ENCODE results near the gene KRTAP4-2.

Gene KRTAP4-2

DNA sequence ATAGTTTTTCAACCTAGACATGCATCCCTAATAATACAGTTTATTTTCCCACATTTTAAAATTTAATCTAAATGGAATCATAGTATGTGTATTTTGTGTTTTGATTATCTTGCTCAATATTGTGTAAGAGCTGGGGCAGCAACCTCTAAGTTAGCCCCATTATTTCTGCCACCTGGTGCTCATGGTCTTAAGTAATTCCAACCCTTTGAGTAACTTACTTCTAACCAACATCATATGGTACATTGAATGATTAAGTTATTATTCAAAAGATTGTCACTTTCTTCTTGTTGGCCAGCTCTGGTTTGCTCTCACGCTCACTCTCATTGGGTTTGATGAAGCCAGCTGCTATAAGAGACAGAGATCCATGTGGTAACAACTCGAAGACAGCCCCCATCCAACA lies 6.1 kb downstream of the KRTAP4-2 start:
- Histone ChIP-seq H3K36me3 (ENCODE audit: insufficient read depth, low read length) (no peaks in the 10 kb centered on the region), H3K9ac (ENCODE audit: low read length) (no peak overlapping the region), H3K4me2 (ENCODE audit: low read length) (no peak overlapping the region), H3K27ac (ENCODE audit: low read depth, low read length, poor library complexity, severe bottlenecking) (no peak overlapping the region), H3K9me2 (ENCODE audit: low read depth, low read length) (no peaks in the 10 kb centered on the region), H3K4me3 (ENCODE audit: low read depth, low read length, poor library complexity, severe bottlenecking) (no peak overlapping the region), H3K27me3 (ENCODE audit: insufficient read depth, low read length) (no peaks in the 10 kb centered on the region), H2AFZ (ENCODE audit: low read length) (no peak overlapping the region), H4K20me1 (ENCODE audit: insufficient read depth, low read length) (no peaks in the 10 kb centered on the region), H3K79me2 (ENCODE audit: insufficient read depth, low read length) (no peaks in the 10 kb centered on the region), H3K9me3 (ENCODE audit: low read length) (no peaks in the 10 kb centered on the region), H3F3A (ENCODE audit: insufficient read depth, low read length) (no peaks in the 10 kb centered on the region), H3K4me1 (ENCODE audit: insufficient read depth, low read length, severe bottlenecking) (no peaks in the 10 kb centered on the region)
- no peak for TF ChIP-seq EZH2 (IDR thresholded peaks at IDR 0.05; ENCODE audit: borderline replicate concordance, low read length)
- TF ChIP-seq, protein P1, sequence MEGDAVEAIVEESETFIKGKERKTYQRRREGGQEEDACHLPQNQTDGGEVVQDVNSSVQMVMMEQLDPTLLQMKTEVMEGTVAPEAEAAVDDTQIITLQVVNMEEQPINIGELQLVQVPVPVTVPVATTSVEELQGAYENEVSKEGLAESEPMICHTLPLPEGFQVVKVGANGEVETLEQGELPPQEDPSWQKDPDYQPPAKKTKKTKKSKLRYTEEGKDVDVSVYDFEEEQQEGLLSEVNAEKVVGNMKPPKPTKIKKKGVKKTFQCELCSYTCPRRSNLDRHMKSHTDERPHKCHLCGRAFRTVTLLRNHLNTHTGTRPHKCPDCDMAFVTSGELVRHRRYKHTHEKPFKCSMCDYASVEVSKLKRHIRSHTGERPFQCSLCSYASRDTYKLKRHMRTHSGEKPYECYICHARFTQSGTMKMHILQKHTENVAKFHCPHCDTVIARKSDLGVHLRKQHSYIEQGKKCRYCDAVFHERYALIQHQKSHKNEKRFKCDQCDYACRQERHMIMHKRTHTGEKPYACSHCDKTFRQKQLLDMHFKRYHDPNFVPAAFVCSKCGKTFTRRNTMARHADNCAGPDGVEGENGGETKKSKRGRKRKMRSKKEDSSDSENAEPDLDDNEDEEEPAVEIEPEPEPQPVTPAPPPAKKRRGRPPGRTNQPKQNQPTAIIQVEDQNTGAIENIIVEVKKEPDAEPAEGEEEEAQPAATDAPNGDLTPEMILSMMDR (IDR thresholded peaks at IDR 0.05; ENCODE audit: low read length): no peak

DNA sequence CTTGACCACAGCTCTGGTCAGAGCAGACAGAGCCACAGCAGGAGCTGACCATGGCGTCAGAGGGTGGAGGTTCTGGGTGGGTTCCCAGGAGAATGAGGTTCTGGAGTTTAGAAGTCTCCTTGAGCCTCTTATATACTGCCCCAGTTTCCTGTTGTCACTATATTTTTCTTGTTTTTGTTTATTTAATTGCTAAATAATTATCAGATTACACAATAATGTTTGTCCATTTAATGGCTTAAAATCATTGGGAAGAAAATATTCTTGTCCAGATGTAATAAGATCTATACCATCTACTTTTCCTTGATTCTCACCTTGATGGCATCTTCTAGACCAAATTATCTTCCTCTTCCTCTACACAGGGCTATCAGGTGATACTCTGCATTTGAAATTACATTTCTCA lies 9.9 kb downstream of the KRTAP4-2 start, which contains the start of gene KRTAP4-3:
Gene KRTAP4-3, minus strand, starts transcription at position 101 of the 400 bp plus-strand sequence. Its CDS starts 49 bp downstream, at position 52.
- H4K20me1 ChIP-seq (ENCODE audit: insufficient read depth, low read length): no peaks in the 10 kb centered on the region
- H3K4me1 ChIP-seq (ENCODE audit: insufficient read depth, low read length, severe bottlenecking): no peaks in the 10 kb centered on the region
- no peaks in the 10 kb centered on the region for H3F3A ChIP-seq (ENCODE audit: insufficient read depth, low read length)
- no peak within 1 kb of the TSS for H3K9ac ChIP-seq (ENCODE audit: low read length)
- no peaks in the 10 kb centered on the region for H3K36me3 ChIP-seq (ENCODE audit: insufficient read depth, low read length)
- no peaks in the 10 kb centered on the region for H3K9me2 ChIP-seq (ENCODE audit: low read depth, low read length)
- no peak within 1 kb of the TSS for H3K4me2 ChIP-seq (ENCODE audit: low read length)
- no peak within 1 kb of the TSS for H3K27ac ChIP-seq (ENCODE audit: low read depth, low read length, poor library complexity, severe bottlenecking)
- H3K79me2 ChIP-seq (ENCODE audit: insufficient read depth, low read length): no peaks in the 10 kb centered on the region
- H3K9me3 ChIP-seq (ENCODE audit: low read length): no peaks in the 10 kb centered on the region
- no peak within 1 kb of the TSS for H3K4me3 ChIP-seq (ENCODE audit: low read depth, low read length, poor library complexity, severe bottlenecking)
- no peaks in the 10 kb centered on the region for H3K27me3 ChIP-seq (ENCODE audit: insufficient read depth, low read length)
- TF ChIP-seq EZH2 (IDR thresholded peaks at IDR 0.05; ENCODE audit: borderline replicate concordance, low read length): no peak
- TF ChIP-seq, protein P1 (IDR thresholded peaks at IDR 0.05; ENCODE audit: low read length): no peak
- H2AFZ ChIP-seq (ENCODE audit: low read length): no peak within 1 kb of the TSS

DNA sequence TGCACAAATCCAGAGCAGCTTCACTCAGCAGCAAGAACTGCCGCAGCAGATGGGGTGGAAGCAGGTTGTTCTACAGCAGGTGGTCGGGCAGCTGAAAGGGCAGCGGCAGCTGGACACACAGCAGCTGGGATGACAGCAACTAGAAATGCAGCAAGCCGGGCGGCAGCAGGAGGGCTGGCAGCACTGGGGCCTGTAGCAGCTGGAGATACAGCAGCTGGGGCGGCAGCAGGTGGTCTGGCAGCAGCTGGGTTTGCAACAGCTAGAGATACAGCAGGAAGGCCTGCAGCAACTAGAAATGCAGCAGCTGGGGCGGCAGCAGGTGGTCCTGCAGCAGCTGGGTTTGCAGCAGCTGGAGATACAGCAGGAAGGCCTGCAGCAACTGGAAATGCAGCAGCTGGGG lies 10.5 kb downstream of the KRTAP4-2 start:
- no peak overlapping the region for H3K4me3 ChIP-seq (ENCODE audit: low read depth, low read length, poor library complexity, severe bottlenecking)
- no peaks in the 10 kb centered on the region for H3K9me2 ChIP-seq (ENCODE audit: low read depth, low read length)
- H3F3A ChIP-seq (ENCODE audit: insufficient read depth, low read length): no peaks in the 10 kb centered on the region
- no peak overlapping the region for H3K9ac ChIP-seq (ENCODE audit: low read length)
- no peak overlapping the region for H2AFZ ChIP-seq (ENCODE audit: low read length)
- no peaks in the 10 kb centered on the region for H3K27me3 ChIP-seq (ENCODE audit: insufficient read depth, low read length)
- H3K9me3 ChIP-seq (ENCODE audit: low read length): no peaks in the 10 kb centered on the region
- no peak overlapping the region for H3K27ac ChIP-seq (ENCODE audit: low read depth, low read length, poor library complexity, severe bottlenecking)
- TF ChIP-seq, protein P1 (IDR thresholded peaks at IDR 0.05; ENCODE audit: low read length): no peak
- H4K20me1 ChIP-seq (ENCODE audit: insufficient read depth, low read length): no peaks in the 10 kb centered on the region
- no peak overlapping the region for H3K4me2 ChIP-seq (ENCODE audit: low read length)
- no peaks in the 10 kb centered on the region for H3K79me2 ChIP-seq (ENCODE audit: insufficient read depth, low read length)
- no peaks in the 10 kb centered on the region for H3K4me1 ChIP-seq (ENCODE audit: insufficient read depth, low read length, severe bottlenecking)
- no peaks in the 10 kb centered on the region for H3K36me3 ChIP-seq (ENCODE audit: insufficient read depth, low read length)

Data from OCI-LY1 (cell line).